Fibroblast of skin of back (primary cell): ENCODE data around the gene FBXL7.
"Not testable (repeated sequence)": the region's sequence is repeated elsewhere in the genome, so short reads cannot be mapped to it uniquely, and the experiment has no call there.

Experiments used
- DNase-seq: peaks from one replicate; pipeline ENCODE4 v3.0.0-alpha.2; 2013

Gene FBXL7

GRCh38 chr5:15833365-15833764 is 333.4 kb downstream of the FBXL7 start:
- DNase-seq, result no peak

DNA sequence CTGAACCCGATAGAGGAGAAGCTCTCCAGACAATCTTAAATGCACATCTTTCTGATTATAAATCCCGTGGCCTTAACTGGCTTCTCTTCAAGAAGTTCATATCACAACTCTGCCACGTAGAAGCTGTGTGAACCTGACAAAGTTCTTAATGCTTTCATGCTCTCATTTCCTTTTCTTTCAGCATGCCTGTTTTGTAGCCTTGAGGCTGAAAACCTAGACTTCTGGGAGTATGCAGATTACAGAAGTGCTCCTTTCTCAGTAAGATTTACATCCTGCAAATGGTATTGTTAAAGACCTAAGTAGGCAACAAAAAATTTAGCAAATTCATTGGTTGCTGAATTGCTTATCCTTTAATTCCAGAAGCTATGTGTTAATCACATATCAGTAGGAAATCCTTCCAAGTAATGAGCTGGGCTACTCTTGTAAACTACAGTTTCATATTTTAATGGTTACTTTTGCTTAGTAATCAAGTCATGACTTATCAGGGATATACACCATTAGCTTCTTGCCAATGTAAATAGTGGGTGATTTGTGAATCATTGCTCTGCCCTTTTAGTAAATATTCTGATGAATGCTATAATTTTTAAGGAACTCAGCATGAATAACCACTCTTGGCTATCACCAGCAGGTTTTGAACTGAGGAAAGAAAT is 334.7 kb downstream of the FBXL7 start:
- peak; percentile 87 for DNase-seq

DNA sequence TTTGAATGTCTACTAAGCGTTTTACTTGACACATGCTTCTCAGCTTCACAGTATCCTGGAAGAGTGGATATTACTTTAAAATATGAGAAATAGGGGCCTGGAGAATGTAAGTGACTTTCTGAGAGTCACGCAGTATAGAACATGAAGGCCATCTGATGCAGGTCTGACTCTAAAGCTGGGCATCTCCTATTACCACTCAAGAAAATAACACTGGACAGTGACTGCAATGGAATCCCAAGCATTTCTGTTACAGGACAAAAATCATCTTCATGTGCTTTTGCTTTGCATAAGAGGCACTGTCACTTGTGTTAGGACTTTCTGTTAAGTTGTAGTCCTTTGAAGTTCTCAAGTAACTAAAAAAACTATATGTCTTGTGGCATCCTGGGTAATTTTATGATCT is 335.5 kb downstream of the FBXL7 start:
- peak; percentile 68 for DNase-seq

GRCh38 chr5:15837551-15838289 is 337.7 kb downstream of the FBXL7 start:
- peak; percentile 4 for DNase-seq

DNA sequence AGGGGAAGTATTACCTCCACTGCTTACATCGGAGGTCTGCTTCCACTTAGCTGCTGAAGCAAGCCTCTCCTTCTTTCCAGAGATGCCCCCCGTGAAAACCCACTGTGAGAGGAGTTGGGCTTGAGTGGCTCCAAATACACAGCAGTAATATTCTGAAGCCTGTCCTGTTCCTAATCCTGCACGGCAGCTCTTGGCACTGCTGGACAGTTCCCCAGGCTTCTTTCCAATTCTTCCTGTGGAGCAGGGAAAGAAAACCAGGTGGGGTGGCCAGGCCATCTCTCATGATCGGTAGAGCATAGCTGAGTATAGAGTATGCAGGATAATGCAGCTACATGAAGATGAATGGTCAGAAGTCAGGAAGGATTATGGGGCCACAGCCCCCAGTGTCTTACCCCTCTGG is 344.3 kb downstream of the FBXL7 start:
- DNase-seq, result no peak

DNA sequence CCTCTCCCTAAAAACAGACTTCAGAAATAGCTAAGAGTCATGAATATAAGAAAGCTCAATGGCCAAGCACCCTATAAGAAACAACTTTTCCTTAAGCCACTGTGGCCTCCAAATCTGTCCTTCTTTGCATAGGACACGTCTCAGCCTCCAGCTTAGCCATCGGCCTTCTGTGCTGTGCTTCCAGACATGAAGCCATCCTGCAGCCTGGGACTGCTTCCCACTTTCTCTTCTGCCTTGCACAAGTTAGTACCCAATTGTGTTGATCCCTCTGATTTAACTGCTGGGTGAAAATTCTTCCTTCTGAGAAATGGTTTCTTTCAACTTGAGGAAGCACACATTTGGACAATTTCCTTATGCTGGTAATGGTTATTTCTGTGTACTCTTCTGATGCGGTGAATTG is 344.9 kb downstream of the FBXL7 start:
- DNase-seq, result no peak

GRCh38 chr5:15850536-15850935 is 350.6 kb downstream of the FBXL7 start:
- DNase-seq, result no peak

DNA sequence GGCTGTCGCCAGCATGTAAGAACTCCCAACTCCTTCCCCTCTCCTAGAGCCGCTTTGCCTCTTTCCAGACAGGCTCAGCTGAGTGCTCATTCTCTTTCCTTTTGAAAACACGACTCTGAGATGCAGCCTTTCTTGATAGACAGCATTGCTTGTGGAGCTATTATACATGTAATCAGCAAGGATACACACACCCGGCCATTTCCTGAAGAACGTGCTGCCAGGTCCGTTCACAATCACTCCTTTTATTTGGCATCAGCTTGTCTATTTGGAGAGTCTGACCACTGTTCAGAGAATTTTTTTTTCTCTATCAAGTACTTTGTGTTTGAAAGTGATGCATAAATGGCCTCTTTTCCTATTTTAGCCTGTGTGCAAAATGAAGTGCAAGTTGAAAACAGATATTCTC is 351.0 kb downstream of the FBXL7 start:
- DNase-seq, result no peak

DNA sequence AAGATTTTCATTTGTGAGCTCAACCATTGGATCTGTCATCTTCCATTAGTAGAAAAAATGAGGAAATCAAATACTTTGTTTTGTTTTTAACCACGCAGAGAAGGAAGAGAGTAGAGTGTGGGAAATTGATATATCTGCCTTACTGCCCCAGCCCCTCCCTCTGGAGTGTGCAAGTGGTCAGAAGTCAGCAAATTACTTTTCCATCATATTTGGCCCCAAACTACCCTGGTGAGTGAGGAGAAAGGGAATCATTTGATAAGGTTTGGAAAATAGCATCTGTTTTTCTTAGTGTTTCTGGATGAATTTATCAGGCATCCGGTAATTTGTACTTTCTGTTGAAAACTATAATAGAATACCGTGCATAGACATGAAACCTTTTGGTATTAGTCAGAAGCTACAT is 352.2 kb downstream of the FBXL7 start:
- no peak for DNase-seq

DNA sequence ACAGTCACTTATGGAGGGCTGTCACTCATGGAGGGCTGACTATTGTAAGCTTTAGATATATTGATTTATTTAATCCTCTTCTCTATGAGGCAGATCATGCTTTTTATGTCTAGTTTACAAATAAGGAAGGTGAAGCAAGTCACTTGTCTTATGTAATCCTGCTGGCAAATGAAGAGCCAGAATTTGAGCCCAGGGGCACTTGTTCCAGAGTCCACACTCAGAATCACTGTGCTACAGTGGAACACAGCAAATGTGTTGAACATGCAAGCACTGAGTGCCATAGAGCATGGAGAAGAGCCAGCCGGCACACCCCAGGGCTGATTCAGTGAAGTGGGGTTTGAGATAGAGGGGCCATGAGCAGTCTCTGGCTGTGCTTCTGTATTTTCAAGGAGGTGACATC is 353.0 kb downstream of the FBXL7 start:
- no peak for DNase-seq

DNA sequence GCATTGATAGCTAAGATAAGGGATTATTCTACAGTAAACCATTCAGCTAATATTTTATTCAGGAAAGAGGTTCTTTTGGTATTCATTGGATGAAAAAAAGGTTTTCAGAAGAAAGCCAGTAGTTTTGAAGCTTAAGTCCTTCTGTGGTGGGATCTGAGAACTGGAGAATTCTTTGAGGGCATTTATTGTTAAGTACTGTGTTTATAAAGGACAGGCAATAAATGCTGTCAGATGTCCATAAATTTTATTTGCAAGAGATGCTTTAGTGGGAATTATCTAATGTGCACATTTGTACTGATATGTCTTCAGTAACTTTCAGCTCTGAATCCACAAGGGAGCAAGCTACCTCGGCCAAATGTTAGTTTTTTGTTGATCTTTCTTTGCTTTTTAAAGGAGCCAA is 358.3 kb downstream of the FBXL7 start:
- DNase-seq, result no peak

- no peak for DNase-seq
Measured at GRCh38 chr5:15864536-15865215, 364.7 kb downstream of the FBXL7 start.

GRCh38 chr5:15872259-15872658 is 372.3 kb downstream of the FBXL7 start:
- not testable (repeated sequence) for DNase-seq

- DNase-seq, result no peak
Measured at GRCh38 chr5:15877914-15878313, 377.9 kb downstream of the FBXL7 start.

- no peak for DNase-seq
Measured at GRCh38 chr5:15880201-15880600, 380.2 kb downstream of the FBXL7 start.

GRCh38 chr5:15885156-15885555 is 385.2 kb downstream of the FBXL7 start:
- DNase-seq, result no peak

DNA sequence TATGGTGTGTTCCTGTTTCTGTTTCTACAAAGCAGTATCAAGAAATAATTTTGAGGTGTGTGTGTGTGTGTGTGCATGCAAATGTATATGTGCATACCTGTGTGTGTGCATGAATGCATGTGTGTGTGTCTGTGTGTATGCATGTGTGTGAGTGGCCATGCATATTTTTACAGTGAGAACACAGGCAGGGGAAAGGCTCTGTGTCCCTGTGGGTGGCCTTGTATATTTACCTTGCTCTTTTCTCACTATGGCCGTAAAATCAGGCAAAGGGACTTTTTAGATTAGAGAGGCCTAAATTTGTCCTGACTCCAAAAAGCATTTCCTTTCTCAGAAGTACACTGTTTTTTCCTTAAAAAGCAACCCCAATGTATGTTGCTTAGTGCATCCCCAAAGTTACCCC is 386.2 kb downstream of the FBXL7 start:
- DNase-seq, result no peak

DNA sequence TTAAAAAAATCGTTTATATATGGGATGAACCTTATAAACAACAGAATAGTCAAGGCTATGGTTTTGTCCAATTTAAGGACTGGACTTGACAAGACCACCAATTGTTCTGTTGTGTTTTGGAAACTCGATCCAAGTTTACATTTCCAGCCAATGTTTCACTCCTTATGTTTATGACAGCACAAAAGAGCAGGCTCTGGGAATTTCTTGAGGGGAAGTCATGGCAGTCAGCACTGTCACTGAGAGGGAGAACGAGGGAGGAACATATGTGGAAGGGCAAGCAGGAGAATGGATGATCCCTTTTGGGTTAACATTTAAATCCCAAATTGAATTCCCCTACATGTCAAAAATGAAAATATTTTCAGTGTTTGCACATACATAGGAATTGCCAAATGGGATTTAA is 387.1 kb downstream of the FBXL7 start:
- no peak for DNase-seq

GRCh38 chr5:15889001-15889400 is 389.0 kb downstream of the FBXL7 start:
- no peak for DNase-seq

GRCh38 chr5:15893866-15894265 is 393.9 kb downstream of the FBXL7 start:
- DNase-seq, result no peak

GRCh38 chr5:15897656-15898055 is 397.7 kb downstream of the FBXL7 start:
- no peak for DNase-seq

DNA sequence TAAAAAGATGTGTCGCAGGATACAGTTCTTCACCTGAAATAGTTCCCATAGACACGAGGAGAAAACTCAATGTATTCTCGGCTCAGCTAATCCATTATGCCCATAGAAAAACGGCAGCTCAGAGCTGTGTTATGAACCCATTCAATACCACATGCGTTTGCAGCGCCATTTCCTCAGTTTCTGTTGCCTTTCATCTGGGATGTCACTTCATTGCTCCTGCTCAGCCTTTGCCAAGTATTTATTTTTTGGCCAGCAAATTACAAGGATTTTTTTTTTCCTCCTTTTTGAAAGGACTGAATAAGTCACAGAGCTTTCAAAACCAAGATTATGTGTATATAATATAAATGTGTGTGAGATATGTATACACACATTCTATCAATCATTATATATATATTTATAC is 398.7 kb downstream of the FBXL7 start:
- no peak for DNase-seq

GRCh38 chr5:15899481-15899880 is 399.5 kb downstream of the FBXL7 start:
- no peak for DNase-seq

GRCh38 chr5:15901151-15901550 is 401.2 kb downstream of the FBXL7 start:
- no peak for DNase-seq
